KOPT-K1 (cell line): Measurements from ENCODE around the gene CYP4A11.
"Not testable (repeated sequence)": the region's sequence is repeated elsewhere in the genome, so short reads cannot be mapped to it uniquely, and the experiment has no call there.

Experiments
- H3K27ac ChIP-seq: fragments of 200-600 bp; sonication (generic); 2 replicates; pipeline ENCODE4 v1.5.1; 2016; ENCODE audit warnings: antibody characterized with exemption, mild to moderate bottlenecking, low read depth, low read length; ENCODE audit not compliant: poor library complexity, severe bottlenecking
- H3K36me3 ChIP-seq: fragments of 200-600 bp; sonication (generic); 2 replicates; pipeline ENCODE4 v1.5.1; 2017; ENCODE audit warnings: antibody characterized with exemption, mild to moderate bottlenecking, low read length, moderate library complexity; ENCODE audit not compliant: insufficient read depth
- H3K9me3 ChIP-seq: fragments of 200-600 bp; sonication (generic); 2 replicates; pipeline ENCODE4 v1.5.1; 2017; ENCODE audit warnings: antibody characterized with exemption, low read length, mild to moderate bottlenecking; ENCODE audit not compliant: insufficient read depth, poor library complexity, severe bottlenecking

CYP4A11 gene, protein sequence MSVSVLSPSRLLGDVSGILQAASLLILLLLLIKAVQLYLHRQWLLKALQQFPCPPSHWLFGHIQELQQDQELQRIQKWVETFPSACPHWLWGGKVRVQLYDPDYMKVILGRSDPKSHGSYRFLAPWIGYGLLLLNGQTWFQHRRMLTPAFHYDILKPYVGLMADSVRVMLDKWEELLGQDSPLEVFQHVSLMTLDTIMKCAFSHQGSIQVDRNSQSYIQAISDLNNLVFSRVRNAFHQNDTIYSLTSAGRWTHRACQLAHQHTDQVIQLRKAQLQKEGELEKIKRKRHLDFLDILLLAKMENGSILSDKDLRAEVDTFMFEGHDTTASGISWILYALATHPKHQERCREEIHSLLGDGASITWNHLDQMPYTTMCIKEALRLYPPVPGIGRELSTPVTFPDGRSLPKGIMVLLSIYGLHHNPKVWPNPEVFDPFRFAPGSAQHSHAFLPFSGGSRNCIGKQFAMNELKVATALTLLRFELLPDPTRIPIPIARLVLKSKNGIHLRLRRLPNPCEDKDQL

DNA sequence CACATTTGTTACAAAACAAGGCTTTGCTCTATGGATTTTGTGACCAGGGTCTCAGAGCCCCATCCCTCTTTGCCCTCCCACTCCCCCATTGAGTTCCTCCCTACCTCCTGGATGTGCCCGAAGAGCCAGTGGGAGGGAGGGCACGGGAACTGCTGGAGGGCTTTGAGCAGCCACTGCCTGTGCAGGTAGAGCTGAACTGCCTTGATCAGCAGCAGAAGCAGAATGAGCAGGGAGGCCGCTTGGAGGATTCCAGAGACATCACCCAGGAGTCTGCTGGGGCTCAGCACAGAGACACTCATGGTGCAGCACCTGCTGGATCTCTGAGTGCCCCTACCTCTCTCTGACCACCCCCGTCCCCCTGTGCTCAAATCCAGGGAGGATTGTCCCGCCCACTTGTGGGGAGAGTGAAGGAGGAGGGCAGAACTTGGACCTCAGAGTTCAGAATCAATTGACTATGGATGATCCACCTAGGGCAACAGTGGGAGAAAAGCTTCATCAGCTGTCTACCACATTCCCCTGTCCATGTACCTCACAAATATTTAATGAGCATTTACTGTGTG is at the start of gene CYP4A11:
TSS of gene CYP4A11 (minus strand) at position 342 of the 560 bp plus-strand sequence. CDS start at position 299, 43 bp downstream.
- Histone ChIP-seq H3K36me3 (no peaks in the 10 kb centered on the region), H3K27ac (no peak within 1 kb of the TSS), H3K9me3 (no peaks in the 10 kb centered on the region)

DNA sequence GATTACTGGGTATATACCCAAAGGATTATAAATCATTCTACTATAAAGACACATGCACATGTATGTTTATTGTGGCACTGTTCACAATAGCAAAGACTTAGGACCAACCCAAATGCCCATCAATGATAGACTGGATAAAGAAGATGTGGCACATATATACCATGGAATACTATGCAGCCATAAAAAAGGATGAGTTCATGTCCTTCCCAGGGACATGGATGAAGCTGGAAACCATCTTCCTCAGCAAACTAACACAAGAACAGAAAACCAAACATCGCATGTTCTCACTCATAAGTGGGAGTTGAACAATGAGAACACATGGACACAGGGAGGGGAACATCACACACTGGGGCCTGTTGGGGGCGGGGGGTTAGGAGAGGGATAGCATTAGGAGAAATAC is 49.3 kb upstream of the CYP4A11 start:
- H3K36me3 ChIP-seq, H3K9me3 ChIP-seq, H3K27ac ChIP-seq: not testable (repeated sequence)

DNA sequence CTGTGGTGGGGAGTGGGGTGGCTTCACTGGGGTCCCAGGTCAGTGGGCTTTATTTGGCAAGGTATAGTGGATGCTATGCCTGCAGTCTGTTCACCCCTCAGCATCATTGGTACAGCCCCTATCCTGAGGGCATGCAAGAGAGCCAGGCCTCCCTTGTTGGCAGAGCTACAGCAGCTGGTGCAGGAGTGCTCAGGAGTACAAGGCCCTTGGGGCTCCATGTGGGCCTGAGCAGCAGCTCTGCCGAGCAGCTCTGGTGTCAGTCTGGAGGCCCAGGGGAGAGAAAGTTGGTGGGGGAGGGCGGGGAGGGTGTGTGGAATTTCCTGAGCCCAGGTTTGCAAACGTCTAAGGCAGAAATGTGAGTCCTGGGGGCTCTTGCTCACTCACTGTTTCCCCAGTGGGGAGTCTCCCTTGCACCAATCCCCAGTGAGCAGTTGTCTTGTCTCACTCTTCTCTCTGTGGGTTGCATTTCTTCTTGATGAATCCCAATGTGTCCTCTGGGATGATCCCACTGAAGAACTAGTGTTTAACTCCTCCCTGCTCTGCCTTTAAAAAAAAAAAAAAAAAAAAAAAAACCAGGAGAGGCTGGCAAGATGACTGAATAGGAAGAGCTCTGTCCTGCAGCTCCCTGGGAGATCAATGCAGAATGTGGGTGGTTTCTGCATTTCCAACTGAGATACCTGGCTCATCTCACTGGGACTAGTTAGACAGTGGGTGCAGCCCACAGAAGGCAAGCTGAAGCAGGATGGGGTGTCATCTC is 42.7 kb upstream of the CYP4A11 start:
- no peak overlapping the region for H3K27ac ChIP-seq

DNA sequence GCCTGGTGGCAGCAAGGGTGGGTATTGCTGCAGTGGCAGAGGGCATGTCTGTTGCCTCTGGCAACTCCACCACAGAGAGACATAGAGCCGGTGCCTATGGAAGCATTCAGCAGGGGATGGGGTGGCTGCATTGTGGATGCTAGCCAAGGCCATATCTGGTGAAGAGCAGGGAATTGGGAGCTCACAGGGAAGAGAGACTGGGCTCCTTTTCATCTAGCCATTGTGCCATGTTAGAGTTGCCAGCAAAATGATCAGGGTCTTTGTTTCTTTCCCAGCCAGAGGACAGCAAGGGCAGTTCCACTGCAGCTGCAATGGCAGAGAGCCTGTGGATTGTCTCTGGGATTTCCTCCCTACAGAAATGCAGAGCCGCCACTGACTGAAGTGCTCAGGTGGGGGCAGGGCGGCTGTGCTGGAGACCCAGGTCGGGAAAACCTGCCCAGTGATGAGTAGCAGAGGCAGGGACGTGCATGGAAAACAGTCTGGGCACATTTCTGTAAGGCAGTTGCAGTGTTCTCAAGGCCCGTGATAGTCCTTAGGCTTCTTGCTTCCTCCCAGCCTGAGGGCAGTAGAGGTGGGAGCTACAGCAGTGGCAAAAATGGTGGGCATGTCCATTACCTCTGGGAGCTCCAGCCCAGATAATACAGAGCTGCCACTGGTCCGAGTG is 42.0 kb upstream of the CYP4A11 start:
- Histone ChIP-seq H3K36me3 (no peaks in the 10 kb centered on the region), H3K9me3 (no peaks in the 10 kb centered on the region), H3K27ac (no peak overlapping the region)

More for the DNA sequence above, 42.7 kb upstream of the CYP4A11 start:
- H3K36me3 ChIP-seq, result no peaks in the 10 kb centered on the region
- H3K9me3 ChIP-seq, result no peaks in the 10 kb centered on the region

DNA sequence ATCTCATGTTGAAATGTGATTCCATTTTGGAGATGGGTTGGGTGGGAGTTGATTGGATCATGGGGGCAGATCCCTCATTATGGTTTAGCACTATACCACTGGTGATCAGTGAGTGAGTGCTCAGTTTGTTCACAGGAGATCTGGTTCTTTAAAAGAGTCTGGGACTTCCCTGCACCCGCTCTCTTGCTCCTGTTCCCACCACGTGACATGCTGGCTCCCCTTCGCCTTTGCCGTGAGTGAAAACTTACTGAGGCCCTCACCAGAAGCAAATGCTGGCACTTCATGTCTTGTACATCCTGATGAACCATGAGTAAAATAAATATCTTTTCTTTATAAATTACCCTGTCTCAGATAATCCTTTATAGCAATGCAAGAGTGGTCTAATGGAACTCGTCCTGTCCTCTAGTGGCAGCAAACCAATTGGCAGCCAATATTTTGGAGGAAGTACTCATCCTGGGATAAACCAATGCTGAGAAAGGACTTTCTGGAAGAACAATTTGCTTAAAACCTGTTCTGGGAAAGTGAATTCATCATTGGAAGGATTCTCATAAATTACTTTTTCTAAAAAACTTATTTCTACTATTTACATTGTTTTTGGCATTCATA is 27.8 kb upstream of the CYP4A11 start:
- no peaks in the 10 kb centered on the region for H3K36me3 ChIP-seq
- no peak overlapping the region for H3K27ac ChIP-seq
- H3K9me3 ChIP-seq, result no peaks in the 10 kb centered on the region

DNA sequence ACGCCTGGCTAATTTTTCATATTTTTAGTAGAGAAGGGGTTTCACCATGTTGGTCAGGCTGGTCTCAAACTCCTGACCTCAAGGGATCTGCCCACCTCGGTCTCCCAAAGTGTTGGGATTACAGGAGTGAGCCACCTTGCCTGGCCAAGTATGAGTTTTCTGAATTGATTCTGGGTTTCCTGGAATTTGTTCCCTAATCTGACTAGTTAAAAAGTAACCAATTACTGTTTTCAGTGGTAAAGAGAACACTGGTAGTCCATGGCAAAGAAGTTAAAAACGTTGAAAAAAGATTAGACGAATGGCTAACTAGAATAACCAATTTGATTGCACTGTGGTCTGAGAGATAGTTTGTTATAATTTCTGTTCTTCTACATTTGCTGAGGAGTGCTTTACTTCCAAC is 21.0 kb upstream of the CYP4A11 start:
- not testable (repeated sequence) for H3K36me3 ChIP-seq, H3K27ac ChIP-seq

DNA sequence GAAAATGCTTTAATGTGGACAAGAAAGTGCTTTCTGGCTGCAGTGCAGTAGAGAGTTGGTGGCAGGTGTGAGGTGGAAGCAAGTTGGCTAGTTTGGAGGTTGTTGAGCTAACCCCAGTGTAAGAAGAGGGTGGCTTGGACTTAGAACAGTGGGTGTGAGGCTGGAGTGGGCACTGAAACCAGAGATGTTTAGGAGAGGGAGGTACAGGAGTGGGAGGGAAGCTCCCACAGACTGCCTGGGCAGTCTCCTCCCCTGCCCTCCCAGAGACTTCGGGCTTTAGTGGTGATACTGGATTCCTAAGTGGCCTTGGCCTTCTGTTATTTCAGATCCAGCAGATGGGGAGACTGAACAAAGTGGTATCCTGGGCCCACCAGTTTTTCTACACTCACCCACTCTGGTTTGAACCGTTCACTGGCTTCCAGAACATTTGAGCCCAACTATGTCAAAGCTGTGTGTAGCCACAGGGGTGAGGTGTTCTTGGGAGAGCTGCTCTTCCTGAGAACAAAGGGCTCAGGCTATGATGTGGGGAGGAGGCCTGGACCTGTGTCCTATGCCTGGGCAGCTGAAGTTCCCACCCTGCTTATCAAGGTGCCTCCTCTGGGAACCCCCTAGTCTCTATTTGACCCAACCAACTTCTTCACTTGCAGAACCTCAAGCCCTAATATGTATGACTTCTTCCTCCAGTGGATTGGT is 19.9 kb upstream of the CYP4A11 start:
- no peak overlapping the region for H3K27ac ChIP-seq
- H3K9me3 ChIP-seq, result no peaks in the 10 kb centered on the region
- no peaks in the 10 kb centered on the region for H3K36me3 ChIP-seq

More for the DNA sequence above, 21.0 kb upstream of the CYP4A11 start:
- H3K9me3 ChIP-seq, result not testable (repeated sequence)

DNA sequence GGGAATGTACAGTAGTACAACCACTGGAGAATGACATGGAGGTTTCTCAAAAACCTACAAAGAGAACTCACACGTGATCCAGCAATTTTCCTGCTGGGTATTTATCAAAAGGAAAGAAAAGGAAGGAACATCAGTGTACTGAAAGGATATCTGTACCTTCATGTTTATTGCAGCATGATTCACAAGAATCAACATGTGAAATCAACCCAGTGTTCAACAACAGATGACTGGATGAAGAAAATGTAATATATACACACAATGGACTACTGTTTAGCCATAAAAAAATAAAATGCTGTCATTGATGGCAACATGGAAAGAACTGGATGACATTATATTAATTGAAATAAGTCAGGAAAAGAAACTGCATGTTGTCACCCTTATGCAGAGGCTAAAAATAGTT is 19.0 kb upstream of the CYP4A11 start:
- no peak overlapping the region for H3K27ac ChIP-seq
- no peaks in the 10 kb centered on the region for H3K36me3 ChIP-seq

DNA sequence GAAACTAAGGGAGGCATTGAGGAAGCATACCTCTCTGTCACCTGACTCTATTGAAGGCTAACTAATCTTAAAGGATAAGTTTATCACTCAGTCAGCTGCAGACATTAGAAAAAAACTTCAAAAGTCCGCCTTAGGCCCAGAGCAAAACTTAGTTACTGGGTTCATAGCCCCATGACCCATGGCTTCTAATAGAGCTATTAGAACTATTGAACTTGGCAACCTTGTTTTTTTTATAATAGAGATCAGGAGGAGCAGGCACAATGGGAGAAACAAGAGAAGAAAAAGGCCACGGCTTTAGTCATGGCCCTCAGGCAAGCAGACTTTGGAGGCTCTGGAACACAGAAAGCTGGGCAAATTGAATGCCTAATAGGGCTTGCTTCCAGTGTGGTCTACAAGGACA is 13.8 kb upstream of the CYP4A11 start:
- not testable (repeated sequence) for H3K27ac ChIP-seq, H3K9me3 ChIP-seq, H3K36me3 ChIP-seq

More for the DNA sequence above, 19.0 kb upstream of the CYP4A11 start:
- H3K9me3 ChIP-seq, result no peaks in the 10 kb centered on the region

DNA sequence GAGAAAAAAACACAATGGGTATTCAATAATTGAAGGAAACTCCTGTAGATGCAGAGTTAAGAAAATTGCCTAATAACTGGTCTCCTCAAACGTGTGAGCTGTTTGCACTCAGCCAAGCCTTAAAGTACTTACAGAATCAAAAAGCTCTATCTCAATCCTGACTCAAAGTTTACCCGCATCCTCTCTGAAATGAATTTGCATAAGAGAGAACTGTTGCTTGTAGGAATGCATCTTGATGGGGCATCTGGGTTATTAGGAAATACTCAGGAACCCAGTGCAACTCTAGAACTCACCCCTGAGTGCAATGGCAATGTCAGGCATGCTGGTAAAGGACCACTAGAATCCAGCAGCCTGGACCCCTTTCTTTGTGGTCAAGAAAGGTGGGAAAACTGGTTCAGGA is 12.6 kb upstream of the CYP4A11 start:
- H3K9me3 ChIP-seq, H3K27ac ChIP-seq, H3K36me3 ChIP-seq: not testable (repeated sequence)

DNA sequence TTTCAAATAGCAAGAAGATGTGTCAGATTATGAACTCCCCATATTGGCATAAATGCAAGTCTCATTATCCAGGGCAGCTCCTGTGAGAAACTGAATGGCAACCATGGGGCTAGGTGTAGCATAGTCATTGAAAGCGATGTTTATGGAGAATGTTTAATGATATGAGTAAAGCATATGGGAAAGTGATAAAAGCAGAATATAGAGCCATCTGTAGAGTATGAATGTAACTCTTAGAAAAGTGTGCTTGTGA is 8.1 kb upstream of the CYP4A11 start:
- not testable (repeated sequence) for H3K9me3 ChIP-seq, H3K27ac ChIP-seq, H3K36me3 ChIP-seq

DNA sequence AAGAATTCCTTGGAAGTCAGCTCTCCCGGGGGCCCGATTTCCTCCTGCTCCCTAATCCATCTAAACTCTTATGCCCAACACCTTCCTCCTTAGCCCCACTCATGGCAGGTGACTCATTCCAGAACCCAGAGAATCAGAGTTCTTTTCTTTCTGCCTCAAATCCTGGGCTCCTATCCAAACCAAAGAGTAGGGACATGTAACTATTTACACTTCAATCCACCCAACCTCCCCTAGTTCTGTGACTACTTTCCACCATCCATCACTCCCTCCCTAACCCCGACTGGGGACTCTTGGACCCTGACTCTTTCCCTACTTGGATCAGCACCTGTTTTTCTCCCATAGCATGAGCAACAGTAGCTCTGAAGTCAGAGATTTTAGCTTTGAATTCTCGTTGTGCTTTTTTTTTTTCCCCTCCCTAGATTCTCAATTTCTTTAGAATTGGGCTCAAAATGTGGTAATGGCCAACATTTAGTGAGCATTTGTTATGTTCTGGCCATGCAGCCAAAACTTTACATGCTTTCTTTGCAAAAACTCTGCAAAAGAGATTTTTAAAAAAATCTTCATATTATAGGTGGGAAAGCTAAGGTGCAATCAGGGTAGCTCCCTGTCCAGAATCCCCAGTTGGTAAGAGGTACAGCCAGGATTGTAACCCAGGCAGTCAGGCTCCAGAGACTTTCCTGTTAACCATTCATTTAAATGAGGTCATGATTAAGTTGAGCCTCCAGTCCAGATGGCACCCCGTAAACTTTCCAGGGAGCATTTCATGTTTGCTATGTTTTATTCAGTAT is 7.5 kb upstream of the CYP4A11 start:
- H3K27ac ChIP-seq, result no peak overlapping the region
- H3K36me3 ChIP-seq, result no peaks in the 10 kb centered on the region
- no peaks in the 10 kb centered on the region for H3K9me3 ChIP-seq

DNA sequence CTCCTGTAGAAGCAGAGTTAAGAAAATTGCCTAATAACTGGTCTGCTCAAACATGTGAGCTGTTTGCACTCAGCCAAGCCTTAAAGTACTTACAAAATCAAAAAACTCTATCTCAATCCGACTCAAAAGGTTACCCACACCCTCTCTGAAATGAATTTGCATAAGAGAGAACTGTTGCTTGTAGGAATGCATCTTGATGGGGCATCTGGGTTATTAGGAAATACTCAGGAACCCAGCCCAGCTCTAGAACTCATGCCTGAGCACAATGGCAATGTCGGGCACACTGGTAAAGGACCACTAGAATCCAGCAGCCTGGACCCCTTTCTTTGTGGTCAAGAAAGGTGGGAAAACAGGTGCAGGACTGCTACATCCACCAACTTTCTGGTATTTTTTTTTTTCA is 6.4 kb upstream of the CYP4A11 start:
- not testable (repeated sequence) for H3K27ac ChIP-seq, H3K36me3 ChIP-seq, H3K9me3 ChIP-seq

DNA sequence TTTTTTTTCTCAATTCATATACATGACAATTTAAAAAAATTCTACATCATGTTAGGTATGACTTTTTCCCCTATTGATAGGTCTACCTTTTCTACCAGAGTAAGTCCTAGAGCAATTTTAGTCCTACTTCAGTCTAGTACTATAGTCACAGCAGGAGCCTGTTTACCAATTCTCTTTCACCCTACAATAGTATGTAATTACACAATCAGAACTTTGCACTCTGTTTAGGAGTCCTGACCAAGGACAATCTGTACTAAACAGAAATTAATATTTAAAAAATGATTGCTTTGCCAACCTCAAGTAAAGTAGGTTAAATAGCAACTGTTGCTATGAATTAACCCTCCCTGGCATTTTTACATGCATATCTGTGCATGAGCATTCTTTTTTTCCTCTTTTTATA is 810 bp upstream of the CYP4A11 start:
- Histone ChIP-seq H3K9me3 (no peaks in the 10 kb centered on the region), H3K27ac (no peak overlapping the region), H3K36me3 (no peaks in the 10 kb centered on the region)
